ENCODE results near the gene CEP162.

Gene CEP162

DNA sequence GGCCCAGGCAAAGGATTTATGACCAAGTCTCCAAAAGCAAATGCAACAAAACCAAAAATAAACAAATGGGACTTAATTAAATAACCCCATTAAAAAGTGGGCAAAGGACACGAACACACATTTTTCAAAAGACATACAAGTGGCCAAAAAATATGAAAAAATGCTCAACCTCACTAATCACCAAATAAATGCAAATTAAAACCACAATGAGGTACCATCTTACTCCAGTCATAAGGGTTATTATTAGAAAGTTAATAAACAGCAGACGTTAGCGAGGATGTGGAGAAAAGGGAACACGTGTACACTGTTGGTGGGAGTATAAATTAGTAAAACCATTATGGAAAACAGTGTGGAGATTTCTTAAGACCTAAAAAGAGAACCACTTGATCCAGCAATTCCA lies 71.1 kb downstream of the CEP162 start:
- no peak for ATAC-seq
- TF ChIP-seq SNAI2 (CRISPR knock-in tag; IDR thresholded peaks at IDR 0.05) (no peak), ZC3H10 (CRISPR knock-in tag; IDR thresholded peaks at IDR 0.05) (no peak), CSDC2 (CRISPR knock-in tag; IDR thresholded peaks at IDR 0.05) (no peak), ZFP30 (CRISPR knock-in tag; IDR thresholded peaks at IDR 0.05) (no peak), ISL1 (CRISPR knock-in tag; IDR thresholded peaks at IDR 0.05) (no peak), ZFP3 (CRISPR knock-in tag; IDR thresholded peaks at IDR 0.05) (no peak), OSR1 (CRISPR knock-in tag; IDR thresholded peaks at IDR 0.05) (no peak)
- TF ChIP-seq, protein P1, sequence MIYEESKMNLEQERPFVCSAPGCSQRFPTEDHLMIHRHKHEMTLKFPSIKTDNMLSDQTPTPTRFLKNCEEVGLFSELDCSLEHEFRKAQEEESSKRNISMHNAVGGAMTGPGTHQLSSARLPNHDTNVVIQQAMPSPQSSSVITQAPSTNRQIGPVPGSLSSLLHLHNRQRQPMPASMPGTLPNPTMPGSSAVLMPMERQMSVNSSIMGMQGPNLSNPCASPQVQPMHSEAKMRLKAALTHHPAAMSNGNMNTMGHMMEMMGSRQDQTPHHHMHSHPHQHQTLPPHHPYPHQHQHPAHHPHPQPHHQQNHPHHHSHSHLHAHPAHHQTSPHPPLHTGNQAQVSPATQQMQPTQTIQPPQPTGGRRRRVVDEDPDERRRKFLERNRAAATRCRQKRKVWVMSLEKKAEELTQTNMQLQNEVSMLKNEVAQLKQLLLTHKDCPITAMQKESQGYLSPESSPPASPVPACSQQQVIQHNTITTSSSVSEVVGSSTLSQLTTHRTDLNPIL (CRISPR knock-in tag; IDR thresholded peaks at IDR 0.05; ENCODE audit: low read depth): no peak

DNA sequence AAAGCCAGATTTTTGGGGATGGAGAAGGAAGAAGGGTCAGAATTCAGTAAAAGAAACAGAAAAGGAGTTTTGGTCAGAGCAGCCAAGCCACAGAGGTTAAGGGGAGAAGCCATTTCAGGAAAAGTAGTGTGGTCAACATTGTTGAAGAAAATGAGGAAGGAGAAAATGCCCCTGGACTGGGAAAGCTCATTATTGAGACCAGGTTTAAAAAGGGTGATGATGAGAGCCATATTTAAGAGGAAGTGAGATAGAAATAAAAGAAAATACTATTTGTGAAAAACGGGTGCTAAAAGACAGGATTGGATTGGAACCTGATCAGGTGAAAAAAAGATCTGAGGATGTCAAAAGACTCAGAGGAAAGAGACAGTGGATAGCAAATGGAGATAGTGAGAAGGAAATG lies 75.8 kb downstream of the CEP162 start:
- TF ChIP-seq ISL1 (CRISPR knock-in tag; IDR thresholded peaks at IDR 0.05) (no peak), BACH2 (CRISPR knock-in tag; IDR thresholded peaks at IDR 0.05; ENCODE audit: borderline replicate concordance) (no peak), CSDC2 (CRISPR knock-in tag; IDR thresholded peaks at IDR 0.05) (no peak), ARNTL (CRISPR knock-in tag; IDR thresholded peaks at IDR 0.05; ENCODE audit: borderline replicate concordance, low read depth) (no peak), GLIS3 (CRISPR knock-in tag; IDR thresholded peaks at IDR 0.05) (no peak), ZFP3 (CRISPR knock-in tag; IDR thresholded peaks at IDR 0.05) (no peak), TOX (CRISPR knock-in tag; IDR thresholded peaks at IDR 0.05; ENCODE audit: borderline replicate concordance) (no peak), ZC3H10 (CRISPR knock-in tag; IDR thresholded peaks at IDR 0.05) (no peak), PPARA (CRISPR knock-in tag; IDR thresholded peaks at IDR 0.05; ENCODE audit: borderline replicate concordance) (no peak), SNAI2 (CRISPR knock-in tag; IDR thresholded peaks at IDR 0.05) (no peak), ZNF8 (CRISPR knock-in tag; IDR thresholded peaks at IDR 0.05) (no peak)
- TF ChIP-seq, protein P2, sequence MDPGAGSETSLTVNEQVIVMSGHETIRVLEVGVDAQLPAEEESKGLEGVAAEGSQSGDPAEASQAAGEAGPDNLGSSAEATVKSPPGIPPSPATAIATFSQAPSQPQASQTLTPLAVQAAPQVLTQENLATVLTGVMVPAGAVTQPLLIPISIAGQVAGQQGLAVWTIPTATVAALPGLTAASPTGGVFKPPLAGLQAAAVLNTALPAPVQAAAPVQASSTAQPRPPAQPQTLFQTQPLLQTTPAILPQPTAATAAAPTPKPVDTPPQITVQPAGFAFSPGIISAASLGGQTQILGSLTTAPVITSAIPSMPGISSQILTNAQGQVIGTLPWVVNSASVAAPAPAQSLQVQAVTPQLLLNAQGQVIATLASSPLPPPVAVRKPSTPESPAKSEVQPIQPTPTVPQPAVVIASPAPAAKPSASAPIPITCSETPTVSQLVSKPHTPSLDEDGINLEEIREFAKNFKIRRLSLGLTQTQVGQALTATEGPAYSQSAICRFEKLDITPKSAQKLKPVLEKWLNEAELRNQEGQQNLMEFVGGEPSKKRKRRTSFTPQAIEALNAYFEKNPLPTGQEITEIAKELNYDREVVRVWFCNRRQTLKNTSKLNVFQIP (CRISPR knock-in tag; IDR thresholded peaks at IDR 0.05; ENCODE audit: borderline replicate concordance, low read depth): no peak
- TF ChIP-seq, protein P1 (CRISPR knock-in tag; IDR thresholded peaks at IDR 0.05; ENCODE audit: low read depth): no peak
- no peak for ATAC-seq

DNA sequence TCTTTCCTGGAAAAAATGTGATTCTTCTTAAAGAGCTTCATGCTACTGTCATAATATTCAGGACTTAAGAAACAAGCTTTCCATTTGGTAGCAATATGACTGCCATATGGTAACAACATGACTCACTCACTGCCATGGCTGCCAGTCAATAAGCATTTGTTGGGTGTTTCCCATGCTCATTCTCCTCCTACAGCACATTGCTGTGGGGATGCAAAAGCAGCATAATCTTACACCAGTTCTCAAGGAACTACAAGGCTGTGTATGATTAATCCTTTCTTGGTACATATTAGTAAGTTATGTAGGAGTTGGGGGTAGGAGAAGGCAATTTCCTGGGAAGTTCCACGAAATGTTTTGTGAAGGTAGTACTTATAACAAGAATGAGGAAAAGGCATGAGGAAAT lies 76.7 kb downstream of the CEP162 start:
- peak; percentile 84 for ATAC-seq
- no peak for TF ChIP-seq CSDC2 (CRISPR knock-in tag; IDR thresholded peaks at IDR 0.05)
- no peak for TF ChIP-seq ZFP3 (CRISPR knock-in tag; IDR thresholded peaks at IDR 0.05)
- no peak for TF ChIP-seq TOX (CRISPR knock-in tag; IDR thresholded peaks at IDR 0.05; ENCODE audit: borderline replicate concordance)
- no peak for TF ChIP-seq TCF4 (CRISPR knock-in tag; IDR thresholded peaks at IDR 0.05; ENCODE audit: borderline replicate concordance)
- no peak for TF ChIP-seq TSHZ2 (CRISPR knock-in tag; IDR thresholded peaks at IDR 0.05)
- TF ChIP-seq, protein P1 (CRISPR knock-in tag; IDR thresholded peaks at IDR 0.05; ENCODE audit: low read depth): no peak
- TF ChIP-seq, protein P3, sequence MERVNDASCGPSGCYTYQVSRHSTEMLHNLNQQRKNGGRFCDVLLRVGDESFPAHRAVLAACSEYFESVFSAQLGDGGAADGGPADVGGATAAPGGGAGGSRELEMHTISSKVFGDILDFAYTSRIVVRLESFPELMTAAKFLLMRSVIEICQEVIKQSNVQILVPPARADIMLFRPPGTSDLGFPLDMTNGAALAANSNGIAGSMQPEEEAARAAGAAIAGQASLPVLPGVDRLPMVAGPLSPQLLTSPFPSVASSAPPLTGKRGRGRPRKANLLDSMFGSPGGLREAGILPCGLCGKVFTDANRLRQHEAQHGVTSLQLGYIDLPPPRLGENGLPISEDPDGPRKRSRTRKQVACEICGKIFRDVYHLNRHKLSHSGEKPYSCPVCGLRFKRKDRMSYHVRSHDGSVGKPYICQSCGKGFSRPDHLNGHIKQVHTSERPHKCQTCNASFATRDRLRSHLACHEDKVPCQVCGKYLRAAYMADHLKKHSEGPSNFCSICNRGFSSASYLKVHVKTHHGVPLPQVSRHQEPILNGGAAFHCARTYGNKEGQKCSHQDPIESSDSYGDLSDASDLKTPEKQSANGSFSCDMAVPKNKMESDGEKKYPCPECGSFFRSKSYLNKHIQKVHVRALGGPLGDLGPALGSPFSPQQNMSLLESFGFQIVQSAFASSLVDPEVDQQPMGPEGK (CRISPR knock-in tag; IDR thresholded peaks at IDR 0.05; ENCODE audit: borderline replicate concordance): no peak

Data from SK-N-SH treated with all-trans-retinoic acid at 6 μM for 48 hours (cell line).